ENCODE results near the gene CCDC91.

Gene CCDC91

GRCh38 chr12:28222081-28222700, 31.9 kb downstream of the CCDC91 start:
- H3K4me3 ChIP-seq (ENCODE audit: low read length), result no peak overlapping the region
- no peak overlapping the region for H3K9ac ChIP-seq (ENCODE audit: low read length)
- peaks cover 3% of the 10 kb centered on the region; the same call in 1 of the 2 replicates for H3K9me3 ChIP-seq (ENCODE audit: insufficient read depth, low read length)
- H3K4me1 ChIP-seq (ENCODE audit: low read length), result peaks cover 33% of the 10 kb centered on the region
- H3K27me3 ChIP-seq (ENCODE audit: low read depth, low read length), result no peaks in the 10 kb centered on the region
- H4K20me1 ChIP-seq (ENCODE audit: insufficient read depth, low read length), result no peaks in the 10 kb centered on the region
- TF ChIP-seq CTCF (IDR thresholded peaks at IDR 0.05; ENCODE audit: low read depth, low read length) (no peak), EZH2phosphoT487 (IDR thresholded peaks at IDR 0.05; ENCODE audit: low read depth) (no peak)
- H2AFZ ChIP-seq (ENCODE audit: low read depth, low read length), result no peak overlapping the region
- H3K4me2 ChIP-seq (ENCODE audit: low read length), result peak overlapping the region; percentile 15; the same call in 1 of the 2 replicates
- H3K79me2 ChIP-seq (ENCODE audit: low read length), result peaks cover 12% of the 10 kb centered on the region; the same call in 1 of the 2 replicates
- H3K27ac ChIP-seq (ENCODE audit: low read length), result no peak overlapping the region
- H3K36me3 ChIP-seq (replicated peaks; ENCODE audit: low read depth, low read length), result peaks cover 4% of the 10 kb centered on the region

- Histone ChIP-seq H3K27ac (ENCODE audit: low read length) (no peak overlapping the region), H4K20me1 (ENCODE audit: insufficient read depth, low read length) (no peaks in the 10 kb centered on the region), H3K27me3 (ENCODE audit: low read depth, low read length) (no peaks in the 10 kb centered on the region), H3K4me1 (ENCODE audit: low read length) (peaks cover 26% of the 10 kb centered on the region), H3K36me3 (replicated peaks; ENCODE audit: low read depth, low read length) (peaks cover 4% of the 10 kb centered on the region), H3K4me2 (ENCODE audit: low read length) (peak overlapping the region; percentile 15), H3K4me3 (ENCODE audit: low read length) (no peak overlapping the region), H3K9me3 (ENCODE audit: insufficient read depth, low read length) (peaks cover 3% of the 10 kb centered on the region; the same call in 1 of the 2 replicates), H2AFZ (ENCODE audit: low read depth, low read length) (no peak overlapping the region), H3K79me2 (ENCODE audit: low read length) (peaks cover 12% of the 10 kb centered on the region; the same call in 1 of the 2 replicates), H3K9ac (ENCODE audit: low read length) (no peak overlapping the region)
- no peak for TF ChIP-seq EZH2phosphoT487 (IDR thresholded peaks at IDR 0.05; ENCODE audit: low read depth)
- no peak for TF ChIP-seq CTCF (IDR thresholded peaks at IDR 0.05; ENCODE audit: low read depth, low read length)
These were observed 32.8 kb downstream of the CCDC91 start for GRCh38 chr12:28223025-28223554.

GRCh38 chr12:28223858-28224257, 33.6 kb downstream of the CCDC91 start:
- Histone ChIP-seq H3K4me1 (ENCODE audit: low read length) (peaks cover 22% of the 10 kb centered on the region), H3K36me3 (replicated peaks; ENCODE audit: low read depth, low read length) (peaks cover 1% of the 10 kb centered on the region), H3K9ac (ENCODE audit: low read length) (no peak overlapping the region), H3K4me3 (ENCODE audit: low read length) (no peak overlapping the region), H3K9me3 (ENCODE audit: insufficient read depth, low read length) (peaks cover under 1% of the 10 kb centered on the region; the same call in 1 of the 2 replicates), H3K79me2 (ENCODE audit: low read length) (peaks cover 12% of the 10 kb centered on the region; the same call in 1 of the 2 replicates), H2AFZ (ENCODE audit: low read depth, low read length) (no peak overlapping the region), H3K27me3 (ENCODE audit: low read depth, low read length) (no peaks in the 10 kb centered on the region), H3K27ac (ENCODE audit: low read length) (no peak overlapping the region), H3K4me2 (ENCODE audit: low read length) (peak overlapping the region; percentile 15; the same call in 1 of the 2 replicates), H4K20me1 (ENCODE audit: insufficient read depth, low read length) (no peaks in the 10 kb centered on the region)
- TF ChIP-seq CTCF (IDR thresholded peaks at IDR 0.05; ENCODE audit: low read depth, low read length), result no peak
- TF ChIP-seq EZH2phosphoT487 (IDR thresholded peaks at IDR 0.05; ENCODE audit: low read depth), result no peak

- Histone ChIP-seq H3K4me2 (ENCODE audit: low read length) (no peak overlapping the region), H3K4me3 (ENCODE audit: low read length) (no peak overlapping the region), H3K27me3 (ENCODE audit: low read depth, low read length) (no peaks in the 10 kb centered on the region), H3K27ac (ENCODE audit: low read length) (no peak overlapping the region), H4K20me1 (ENCODE audit: insufficient read depth, low read length) (no peaks in the 10 kb centered on the region), H3K79me2 (ENCODE audit: low read length) (peaks cover 10% of the 10 kb centered on the region; the same call in 1 of the 2 replicates), H3K4me1 (ENCODE audit: low read length) (peaks cover 27% of the 10 kb centered on the region), H2AFZ (ENCODE audit: low read depth, low read length) (no peak overlapping the region), H3K9me3 (ENCODE audit: insufficient read depth, low read length) (no peaks in the 10 kb centered on the region), H3K36me3 (replicated peaks; ENCODE audit: low read depth, low read length) (no peaks in the 10 kb centered on the region), H3K9ac (ENCODE audit: low read length) (no peak overlapping the region)
- TF ChIP-seq CTCF (IDR thresholded peaks at IDR 0.05; ENCODE audit: low read depth, low read length) (no peak), EZH2phosphoT487 (IDR thresholded peaks at IDR 0.05; ENCODE audit: low read depth) (no peak)
These were observed 36.4 kb downstream of the CCDC91 start for GRCh38 chr12:28226705-28227104.
